ENCODE results near the gene TRAK2. TPM values are rescaled to one million over a fixed set of nuclear protein-coding genes. Genes with fewer than 3 reads are reported as not detected.

Gene TRAK2
- total RNA-seq, 3 donors from 2014 or later: 65.6 to 82.2 (median 76.0) TPM

DNA sequence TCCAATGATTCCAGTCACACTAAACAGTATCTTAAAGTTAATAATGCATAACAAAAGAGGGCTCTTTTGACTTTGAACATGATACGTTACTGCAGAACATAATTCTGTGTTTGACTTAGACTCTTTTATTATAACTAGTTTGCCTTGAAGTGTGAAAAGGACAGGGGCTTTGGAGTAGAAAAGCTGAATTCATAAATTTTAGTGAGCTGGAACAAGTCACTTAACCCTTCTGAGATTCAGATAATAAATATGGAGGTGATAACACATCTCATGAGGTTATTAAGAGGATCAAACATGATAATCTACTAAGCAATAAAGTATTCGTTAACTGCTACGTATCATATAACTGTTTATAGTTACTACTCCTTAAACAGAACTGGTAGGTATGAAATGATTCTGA lies 49.4 kb downstream of the TRAK2 start:
- intact Hi-C loops (cut with DNase I, micrococcal nuclease): no loop called here
- H3K4me1 ChIP-seq (ENCODE audit: low read depth): peaks cover 14% of the 10 kb centered on the region
- ATAC-seq: no peak
- no peak for TF ChIP-seq CTCF (IDR thresholded peaks at IDR 0.05)
- H3K9me3 ChIP-seq: no peaks in the 10 kb centered on the region
- no peak for DNase-seq
- no peaks in the 10 kb centered on the region for H3K36me3 ChIP-seq (ENCODE audit: low read depth)
- H3K4me3 ChIP-seq: no peak overlapping the region

- intact Hi-C loops (cut with DNase I, micrococcal nuclease): no loop called here
- Histone ChIP-seq H3K4me1 (ENCODE audit: low read depth) (no peaks in the 10 kb centered on the region), H3K4me3 (no peak overlapping the region), H3K36me3 (ENCODE audit: low read depth) (no peaks in the 10 kb centered on the region), H3K9me3 (no peaks in the 10 kb centered on the region)
- ATAC-seq: no peak
- no peak for DNase-seq
- no peak for TF ChIP-seq CTCF (IDR thresholded peaks at IDR 0.05)
Measured at GRCh38 chr2:201396595-201396994, 54.7 kb downstream of the TRAK2 start.

GRCh38 chr2:201383136-201383535 lies 68.1 kb downstream of the TRAK2 start:
- no peak for TF ChIP-seq CTCF (IDR thresholded peaks at IDR 0.05)
- peaks cover 3% of the 10 kb centered on the region for H3K36me3 ChIP-seq (ENCODE audit: low read depth)
- H3K4me3 ChIP-seq: no peak overlapping the region
- peak; percentile 93 for ATAC-seq
- H3K9me3 ChIP-seq: no peaks in the 10 kb centered on the region
- peaks cover 7% of the 10 kb centered on the region for H3K4me1 ChIP-seq (ENCODE audit: low read depth)
- peak in 1 of 3 donors; percentile 13 for DNase-seq
- intact Hi-C loops (cut with DNase I, micrococcal nuclease): no loop called here

GRCh38 chr2:201378496-201379397 lies 72.5 kb downstream of the TRAK2 start:
- H3K9me3 ChIP-seq: no peaks in the 10 kb centered on the region
- no peak for DNase-seq
- no peak for TF ChIP-seq CTCF (IDR thresholded peaks at IDR 0.05)
- no peak overlapping the region for H3K4me3 ChIP-seq
- peaks cover 5% of the 10 kb centered on the region for H3K4me1 ChIP-seq (ENCODE audit: low read depth)
- intact Hi-C loops (cut with DNase I, micrococcal nuclease): no loop called here
- H3K36me3 ChIP-seq (ENCODE audit: low read depth): no peaks in the 10 kb centered on the region
- no peak for ATAC-seq

DNA sequence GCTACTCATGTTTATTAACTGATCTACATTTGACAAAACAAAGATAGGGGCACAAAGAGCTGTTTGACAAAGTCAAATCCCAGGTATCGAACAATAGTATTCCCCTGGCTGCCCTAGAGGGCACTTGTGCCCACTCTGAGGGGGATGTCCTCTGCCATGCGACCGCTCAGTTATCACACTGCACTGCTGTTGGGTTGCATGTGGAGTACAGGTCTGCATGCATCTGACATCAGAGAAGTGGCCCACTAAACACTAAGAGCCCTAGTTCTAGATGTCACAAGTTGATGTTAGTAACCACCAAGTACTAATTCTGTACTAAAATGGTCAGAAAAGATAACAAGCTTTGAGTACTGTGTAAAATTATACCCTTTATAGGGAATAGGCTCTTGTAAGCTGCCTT lies 74.0 kb downstream of the TRAK2 start:
- Histone ChIP-seq H3K9me3 (no peaks in the 10 kb centered on the region), H3K4me3 (no peak overlapping the region), H3K36me3 (ENCODE audit: low read depth) (no peaks in the 10 kb centered on the region), H3K4me1 (ENCODE audit: low read depth) (no peaks in the 10 kb centered on the region)
- no peak for DNase-seq
- intact Hi-C loops (cut with DNase I, micrococcal nuclease): no loop called here
- no peak for ATAC-seq
- no peak for TF ChIP-seq CTCF (IDR thresholded peaks at IDR 0.05)

Data from mucosa of descending colon (tissue), 3 donors.